HepG2 (cell line): ENCODE data around the gene FNDC3B.

Experiments
- CTCF ChIP-seq: sonication (generic); formaldehyde crosslinking; IDR thresholded peaks from 2 replicates; pipeline ENCODE4 v1.5.0; 2020; ENCODE audit warnings: mild to moderate bottlenecking, missing genetic modification reagents, moderate library complexity
- ELF1 ChIP-seq: sonication (generic); formaldehyde crosslinking; IDR thresholded peaks from 2 replicates; pipeline ENCODE4 v1.4.0; 2020; ENCODE audit warnings: missing genetic modification reagents
- SMARCE1 ChIP-seq: fragments of 450-650 bp; IDR thresholded peaks from 2 replicates; pipeline ENCODE4 v1.6.1; 2017; ENCODE audit warnings: borderline replicate concordance

GRCh38 chr3:172302203-172302602 is 262.8 kb downstream of the FNDC3B start:
- TF ChIP-seq CTCF (CRISPR knock-in tag) (no peak), SMARCE1 (no peak), ELF1 (no peak)
